ENCODE data around the gene MYO16. TPM values are rescaled to one million over a fixed set of nuclear protein-coding genes. Genes with fewer than 3 reads are reported as not detected.
A peak's percentile ranks its signal among the peaks of the same experiment; 100 is the strongest.

The MYO16 gene
- total RNA-seq, 4 donors from 2014 or later, result 0.53 TPM; not detected in 3

DNA sequence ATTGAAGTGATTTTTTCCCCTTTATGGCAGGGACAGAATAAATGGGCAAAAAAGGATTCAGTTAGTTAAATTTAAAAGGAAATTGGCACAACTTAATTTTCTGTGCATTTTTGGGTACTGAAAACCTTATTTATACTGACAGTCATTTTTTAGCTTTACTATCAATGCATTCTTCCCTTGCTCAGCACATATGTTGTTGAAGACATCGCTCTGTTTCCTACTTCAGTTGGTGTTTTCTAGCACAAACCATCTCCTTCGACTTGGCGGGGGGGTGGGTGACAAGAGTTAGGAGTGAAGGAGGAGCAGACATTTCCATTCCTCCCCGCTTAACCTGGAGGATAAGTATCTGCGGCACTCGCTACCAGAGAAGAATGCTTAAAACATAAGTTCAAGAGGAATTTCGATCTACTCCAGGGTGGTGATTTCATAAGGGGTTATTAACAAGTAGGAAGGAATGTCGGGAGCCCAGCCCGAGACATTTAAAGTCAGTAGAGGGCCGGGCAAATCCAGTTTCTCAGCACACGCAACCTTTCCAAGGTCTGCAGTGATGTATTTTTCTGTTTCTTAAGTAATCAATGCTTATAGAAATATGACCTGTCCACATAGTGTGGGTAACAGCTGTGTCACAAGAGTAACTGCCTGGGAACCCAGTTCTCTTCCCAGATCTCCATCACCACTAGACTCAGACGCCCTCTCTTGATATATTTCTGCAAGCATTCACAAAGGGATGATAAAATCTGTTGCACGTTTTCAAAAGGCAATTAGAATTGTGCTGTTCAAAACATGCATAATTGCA lies 525.8 kb downstream of the MYO16 start:
- Histone ChIP-seq H3K36me3 (no peaks in the 10 kb centered on the region), H3K4me1 (no peaks in the 10 kb centered on the region), H3K9me3 (no peaks in the 10 kb centered on the region), H3K4me3 (no peak overlapping the region), H3K27ac (no peak overlapping the region), H3K27me3 (no peaks in the 10 kb centered on the region)
- DNase-seq, result no peak
- no peak for TF ChIP-seq POLR2A (IDR thresholded peaks at IDR 0.05)
- TF ChIP-seq, protein P1, sequence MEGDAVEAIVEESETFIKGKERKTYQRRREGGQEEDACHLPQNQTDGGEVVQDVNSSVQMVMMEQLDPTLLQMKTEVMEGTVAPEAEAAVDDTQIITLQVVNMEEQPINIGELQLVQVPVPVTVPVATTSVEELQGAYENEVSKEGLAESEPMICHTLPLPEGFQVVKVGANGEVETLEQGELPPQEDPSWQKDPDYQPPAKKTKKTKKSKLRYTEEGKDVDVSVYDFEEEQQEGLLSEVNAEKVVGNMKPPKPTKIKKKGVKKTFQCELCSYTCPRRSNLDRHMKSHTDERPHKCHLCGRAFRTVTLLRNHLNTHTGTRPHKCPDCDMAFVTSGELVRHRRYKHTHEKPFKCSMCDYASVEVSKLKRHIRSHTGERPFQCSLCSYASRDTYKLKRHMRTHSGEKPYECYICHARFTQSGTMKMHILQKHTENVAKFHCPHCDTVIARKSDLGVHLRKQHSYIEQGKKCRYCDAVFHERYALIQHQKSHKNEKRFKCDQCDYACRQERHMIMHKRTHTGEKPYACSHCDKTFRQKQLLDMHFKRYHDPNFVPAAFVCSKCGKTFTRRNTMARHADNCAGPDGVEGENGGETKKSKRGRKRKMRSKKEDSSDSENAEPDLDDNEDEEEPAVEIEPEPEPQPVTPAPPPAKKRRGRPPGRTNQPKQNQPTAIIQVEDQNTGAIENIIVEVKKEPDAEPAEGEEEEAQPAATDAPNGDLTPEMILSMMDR (IDR thresholded peaks at IDR 0.05), result no peak

DNA sequence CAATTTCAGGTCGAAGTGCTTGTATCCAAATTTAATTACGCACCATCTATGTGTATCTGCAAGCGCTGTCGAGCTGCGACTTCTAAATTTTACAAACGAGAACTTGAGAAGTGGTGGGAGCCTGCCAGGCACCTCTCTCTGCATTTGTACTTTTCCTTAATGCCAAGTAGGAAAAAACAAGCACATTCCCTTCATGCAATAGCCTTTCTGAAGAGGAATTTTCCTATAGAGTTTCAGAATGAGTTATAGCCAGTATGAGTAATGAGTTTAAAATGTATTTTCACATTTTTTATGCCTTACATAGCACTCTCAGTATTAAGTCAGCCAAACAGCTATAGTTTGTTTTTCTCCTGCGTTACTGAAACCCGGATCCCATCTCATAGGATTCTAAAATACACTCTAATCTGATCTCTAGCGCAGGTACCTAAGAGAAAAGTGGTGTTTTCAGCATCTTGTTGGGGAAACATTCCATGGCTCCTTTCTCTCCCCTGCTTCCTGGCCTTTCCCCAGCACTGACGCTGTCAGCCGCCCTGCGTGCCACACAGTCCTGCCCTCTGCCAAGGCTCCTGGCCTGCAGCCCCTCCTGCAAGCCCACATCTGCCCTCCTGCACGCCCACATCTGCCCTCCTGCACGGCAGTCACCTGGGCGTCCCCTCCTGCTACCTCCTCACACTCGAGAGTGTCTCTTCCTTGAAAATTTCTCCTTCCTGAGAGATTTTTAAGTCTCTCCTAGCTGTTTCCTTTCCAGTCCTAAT lies 526.9 kb downstream of the MYO16 start:
- DNase-seq, result no peak
- no peak overlapping the region for H3K4me3 ChIP-seq
- no peaks in the 10 kb centered on the region for H3K9me3 ChIP-seq
- no peaks in the 10 kb centered on the region for H3K4me1 ChIP-seq
- H3K27ac ChIP-seq, result peak overlapping the region in 1 of 4 donors; percentile 4
- H3K27me3 ChIP-seq, result no peaks in the 10 kb centered on the region
- TF ChIP-seq, protein P1 (IDR thresholded peaks at IDR 0.05), result no peak
- TF ChIP-seq POLR2A (IDR thresholded peaks at IDR 0.05), result no peak
- no peaks in the 10 kb centered on the region for H3K36me3 ChIP-seq

DNA sequence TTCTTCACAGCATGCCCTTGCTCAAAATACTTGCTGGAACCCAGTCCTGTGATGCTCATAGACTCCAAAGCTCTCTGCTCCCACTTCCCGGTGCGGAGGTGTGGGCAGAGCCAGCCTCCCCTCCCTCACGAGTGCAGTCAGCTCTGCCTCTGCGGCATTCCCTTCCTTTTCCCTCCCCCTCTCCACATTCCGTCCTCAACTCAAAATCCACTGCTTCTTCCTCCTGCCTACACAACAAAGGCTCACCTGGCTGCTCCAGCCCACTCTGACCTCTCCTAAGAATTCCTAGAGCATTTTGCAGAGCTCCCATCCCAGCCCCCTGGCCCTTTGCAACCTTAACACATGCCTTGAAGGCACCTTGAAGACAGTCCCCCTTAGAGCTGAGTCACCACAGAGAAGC lies 527.9 kb downstream of the MYO16 start:
- H3K4me3 ChIP-seq, result no peak overlapping the region
- DNase-seq, result no peak
- no peaks in the 10 kb centered on the region for H3K4me1 ChIP-seq
- no peaks in the 10 kb centered on the region for H3K27me3 ChIP-seq
- no peaks in the 10 kb centered on the region for H3K9me3 ChIP-seq
- no peaks in the 10 kb centered on the region for H3K36me3 ChIP-seq
- no peak for TF ChIP-seq POLR2A (IDR thresholded peaks at IDR 0.05)
- TF ChIP-seq, protein P1 (IDR thresholded peaks at IDR 0.05), result no peak
- H3K27ac ChIP-seq, result no peak overlapping the region

DNA sequence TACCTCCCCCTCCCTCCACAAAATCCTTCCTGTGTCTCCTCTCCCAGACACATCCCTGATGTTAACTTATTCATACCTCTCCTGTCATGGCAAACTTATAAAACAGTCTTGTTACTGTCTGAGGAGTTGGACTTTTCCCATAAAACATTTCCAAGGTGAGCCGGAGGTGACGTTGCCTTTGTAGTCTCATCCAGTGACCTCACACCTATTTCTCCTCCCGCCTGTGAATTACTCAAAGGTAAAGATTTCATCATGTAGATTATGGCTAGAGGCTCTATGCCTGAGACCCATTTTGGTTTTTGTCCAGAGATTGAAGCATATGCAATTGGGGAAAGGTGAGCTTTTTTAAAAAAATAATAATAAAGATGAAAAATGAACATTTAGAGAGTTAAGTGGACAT lies 529.0 kb downstream of the MYO16 start:
- DNase-seq, result no peak
- Histone ChIP-seq H3K27me3 (no peaks in the 10 kb centered on the region), H3K4me1 (no peaks in the 10 kb centered on the region), H3K27ac (no peak overlapping the region), H3K4me3 (no peak overlapping the region), H3K9me3 (no peaks in the 10 kb centered on the region), H3K36me3 (no peaks in the 10 kb centered on the region)
- TF ChIP-seq, protein P1 (IDR thresholded peaks at IDR 0.05), result no peak
- no peak for TF ChIP-seq POLR2A (IDR thresholded peaks at IDR 0.05)

DNA sequence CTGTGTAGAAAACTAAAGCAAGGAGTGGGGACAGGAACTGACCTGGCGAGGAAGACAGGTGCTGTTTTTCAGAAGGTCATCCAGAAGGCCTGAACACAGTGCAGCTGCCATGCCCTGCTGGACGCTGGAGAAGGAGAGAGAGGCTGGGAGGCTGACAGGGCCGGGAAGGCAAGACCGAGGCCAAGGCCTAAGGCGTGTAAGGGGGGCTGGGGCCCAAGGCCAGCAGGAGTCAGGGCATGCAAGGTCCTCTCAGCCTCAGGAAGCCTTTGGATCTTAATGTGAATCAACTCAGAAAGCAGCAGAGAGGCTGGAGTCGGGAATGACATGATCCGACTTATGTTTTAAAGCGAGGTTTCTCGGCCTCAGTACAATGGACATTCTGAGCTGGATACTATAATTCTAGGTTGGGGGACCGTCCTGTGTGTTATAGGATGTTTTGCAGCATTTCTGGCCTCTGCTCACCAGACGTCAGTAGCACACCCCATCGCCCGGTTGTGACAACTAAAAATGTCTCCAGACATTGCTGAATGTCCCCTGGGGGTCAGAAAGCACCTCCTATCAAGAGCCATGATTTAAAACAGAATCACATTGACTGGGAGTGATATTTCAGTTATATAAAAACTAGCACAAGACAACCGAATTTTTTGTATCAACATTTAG lies 530.4 kb downstream of the MYO16 start:
- Histone ChIP-seq H3K36me3 (no peaks in the 10 kb centered on the region), H3K4me1 (no peaks in the 10 kb centered on the region), H3K27me3 (no peaks in the 10 kb centered on the region), H3K4me3 (no peak overlapping the region), H3K9me3 (no peaks in the 10 kb centered on the region), H3K27ac (no peak overlapping the region)
- DNase-seq, result no peak
- TF ChIP-seq, protein P1 (IDR thresholded peaks at IDR 0.05), result no peak
- no peak for TF ChIP-seq POLR2A (IDR thresholded peaks at IDR 0.05)
